K562 (cell line): ENCODE measurements around the gene CACNA1S. TPM values are rescaled to one million over a fixed set of nuclear protein-coding genes. Genes with fewer than 3 reads are reported as not detected.

Source experiments
- ATF7 ChIP-seq: fragments of 450-650 bp; IDR thresholded peaks from 2 replicates; pipeline ENCODE4 v1.7.1; 2014; ENCODE audit warnings: mild to moderate bottlenecking, moderate library complexity
- CBFB ChIP-seq: sonication (generic); formaldehyde crosslinking; IDR thresholded peaks from 2 replicates; pipeline ENCODE4 v1.4.0; 2020; ENCODE audit warnings: mild to moderate bottlenecking, missing genetic modification reagents
- EHMT2 ChIP-seq: fragments of 450-650 bp; IDR thresholded peaks from 2 replicates; pipeline ENCODE4 v1.6.1; 2018; ENCODE audit warnings: antibody characterized with exemption
- ELK3 ChIP-seq: fragments of 450-650 bp; formaldehyde crosslinking; IDR thresholded peaks from 2 replicates; pipeline ENCODE4 v1.4.0; 2020; ENCODE audit warnings: mild to moderate bottlenecking
- FOS ChIP-seq: IDR thresholded peaks from 3 replicates; pipeline ENCODE4 v1.6.1; 2011; ENCODE audit not compliant: insufficient read length; ENCODE audit errors: extremely low read depth
- HDGF ChIP-seq: fragments of 450-650 bp; IDR thresholded peaks from 2 replicates; pipeline ENCODE4 v1.6.1; 2016
- KLF16 ChIP-seq: IDR thresholded peaks from 2 replicates; pipeline ENCODE4 v1.6.1; 2016; ENCODE audit warnings: antibody characterized with exemption
- L3MBTL2 ChIP-seq: fragments of 450-650 bp; IDR thresholded peaks from 2 replicates; pipeline ENCODE4 v1.6.1; 2016; ENCODE audit warnings: mild to moderate bottlenecking, moderate library complexity
- PATZ1 ChIP-seq: fragments of 250-450 bp; sonication (Bioruptor Pico); IDR thresholded peaks from 2 replicates; pipeline ENCODE4 v1.5.0; 2020; ENCODE audit warnings: mild to moderate bottlenecking, borderline replicate concordance
- PHF8 ChIP-seq: fragments of 200-600 bp; sonication (generic); IDR thresholded peaks from 2 replicates; pipeline ENCODE4 v1.6.1; 2012; ENCODE audit warnings: mixed run types, mild to moderate bottlenecking, inconsistent platforms, low read length, moderate library complexity, borderline replicate concordance
- POLR2H ChIP-seq: IDR thresholded peaks from 2 replicates; pipeline ENCODE4 v1.6.1; 2016; ENCODE audit warnings: missing genetic modification characterization, low read depth, mild to moderate bottlenecking, control low read depth, missing compliant biosample characterization, moderate library complexity
- PTBP1 ChIP-seq: fragments of 200-400 bp; formaldehyde crosslinking; IDR thresholded peaks from 2 replicates; pipeline ENCODE4 v1.6.1; 2017; ENCODE audit warnings: low read depth, low read length
- PTTG1 ChIP-seq: fragments of 450-650 bp; IDR thresholded peaks from 2 replicates; pipeline ENCODE4 v1.6.1; 2016; ENCODE audit warnings: low read depth, mild to moderate bottlenecking, missing genetic modification characterization, missing compliant biosample characterization
- RBFOX2 ChIP-seq: fragments of 200-400 bp; formaldehyde crosslinking; IDR thresholded peaks from 2 replicates; pipeline ENCODE4 v1.6.1; 2017; ENCODE audit warnings: low read depth, mild to moderate bottlenecking, low read length, moderate library complexity
- SUPT5H ChIP-seq: fragments of 450-650 bp; IDR thresholded peaks from 2 replicates; pipeline ENCODE4 v1.6.1; 2016
- THRB ChIP-seq: fragments of 450-650 bp; formaldehyde crosslinking; conservative IDR thresholded peaks from 2 replicates; pipeline ENCODE4 v1.4.0; 2022; ENCODE audit warnings: mild to moderate bottlenecking, missing genetic modification characterization
- TOE1 ChIP-seq, 2 experiments: fragments of 450-650 bp in 1 of 2; sonication (generic) in 1 of 2; formaldehyde crosslinking in 1 of 2; IDR thresholded peaks; 2 replicates each; pipeline versions ENCODE4 v1.7.1 to v1.8.0; 2016 to 2022; ENCODE audit warnings: borderline replicate concordance in 2 of 2, mild to moderate bottlenecking in 2 of 2, antibody characterized with exemption in 1 of 2, inconsistent platforms in 1 of 2, low read depth in 1 of 2, missing genetic modification reagents in 1 of 2, moderate library complexity in 1 of 2
- XRCC5 ChIP-seq: fragments of 200-400 bp; formaldehyde crosslinking; IDR thresholded peaks from 2 replicates; pipeline ENCODE4 v1.6.1; 2017; ENCODE audit warnings: low read depth, mild to moderate bottlenecking, low read length
- ZFP91 ChIP-seq: sonication (generic); formaldehyde crosslinking; IDR thresholded peaks from 2 replicates; pipeline ENCODE4 v1.8.0; 2022; ENCODE audit warnings: mild to moderate bottlenecking, missing genetic modification reagents
- ZNF121 ChIP-seq: sonication (generic); formaldehyde crosslinking; conservative IDR thresholded peaks from 2 replicates; pipeline ENCODE4 v1.8.0; 2022; ENCODE audit warnings: missing genetic modification reagents
- ZNF431 ChIP-seq: sonication (generic); formaldehyde crosslinking; IDR thresholded peaks from 2 replicates; pipeline ENCODE4 v1.8.0; 2022; ENCODE audit warnings: mild to moderate bottlenecking, missing genetic modification reagents
- polyA plus RNA-seq, 8 experiments: library from polyadenylated mRNA; depleted of rRNA in 4 of 8; stranded (reverse) in 5 of 8; unstranded in 3 of 8; fragments of >200 nt; fragmentation: Nextera tagmentation in 2 of 8; fragmentation: Illumina TruSeq in 1 of 8; extraction: Ambion mirVana in 2 of 8; extraction: Trizol in 1 of 8; gene quantifications; 2 replicates each; pipeline versions ENCODE4 v1.2.1 to v1.2.3, GENCODE V29; 2011 to 2014; ENCODE audit warnings: inconsistent platforms in 1 of 8, missing spikeins in 1 of 8
- total RNA-seq, 7 experiments: library from RNA; depleted of rRNA in 6 of 7; stranded (reverse); fragments of >200 nt in 6 of 7; fragmentation: Illumina TruSeq in 2 of 7; extraction: Trizol in 2 of 7; gene quantifications; 2 replicates each; pipeline versions ENCODE4 v1.2.1 to v1.2.3, GENCODE V29; 2011 to 2021; ENCODE audit warnings: low replicate concordance in 1 of 7

The CACNA1S gene
- total and polyA plus RNA-seq, 9 of the 15 experiments (the other 6 are each of a cell fraction or from before 2014, with no cell fraction given): not detected

GRCh38 chr1:201154389-201155165 is 42.4 kb upstream of the CACNA1S start, which contains the start of gene TMEM9 (continued):
- TF ChIP-seq ELK3 (no peak), KLF16 (peak; percentile 85), POLR2H (peak; percentile 72; the same call in 1 of the 2 replicates), CBFB (peak; percentile 56; the same call in 1 of the 2 replicates), THRB (CRISPR knock-in tag) (0 out of 2 replicates have a peak, but pooled peaks have one; percentile 10), PTBP1 (no peak), HDGF (0 out of 2 replicates have a peak, but pooled peaks have one; percentile 43), L3MBTL2 (peak; percentile 49), EHMT2 (peak; percentile 32; the same call in 1 of the 2 replicates), PTTG1 (tag) (peak; percentile 47; the same call in 1 of the 2 replicates), PATZ1 (CRISPR knock-in tag) (no peak), RBFOX2 (peak; percentile 67), FOS (peak; percentile 79), SUPT5H (peak; percentile 35; the same call in 1 of the 2 replicates), TOE1 (IDR thresholded peaks at IDR 0.05; ENCODE audit: borderline replicate concordance) (no peak), TOE1 (CRISPR knock-in tag; IDR thresholded peaks at IDR 0.05; ENCODE audit: borderline replicate concordance, low read depth) (0 out of 2 replicates have a peak, but pooled peaks have one; percentile 26), PHF8 (peak; percentile 48; the same call in 1 of the 2 replicates), ATF7 (peak; percentile 74), ZNF431 (CRISPR knock-in tag) (peak; percentile 29; the same call in 1 of the 2 replicates), ZFP91 (CRISPR knock-in tag) (0 out of 2 replicates have a peak, but pooled peaks have one; percentile 28), XRCC5 (0 out of 2 replicates have a peak, but pooled peaks have one; percentile 75), ZNF121 (no peak)
